ENCODE measurements around the gene PCYT1A.

DNA sequence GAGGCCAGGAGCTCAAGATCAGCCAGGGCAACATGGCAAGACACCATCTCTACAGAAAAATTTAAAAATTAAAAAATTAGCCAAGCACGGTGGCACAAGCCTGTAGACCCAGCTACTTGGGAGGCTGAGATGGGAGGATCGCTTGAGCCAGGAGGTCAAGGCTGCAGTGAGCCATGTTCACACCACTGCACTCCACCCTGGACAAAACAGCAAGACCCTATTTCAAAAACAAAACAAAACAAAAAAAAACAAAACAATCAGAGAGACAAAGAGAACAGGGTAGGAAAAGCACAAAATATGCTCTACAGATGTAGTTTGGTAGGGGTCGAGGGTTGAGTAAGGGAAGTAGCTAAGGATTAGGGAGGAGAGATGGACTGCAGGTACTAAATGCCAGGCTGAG lies 27.1 kb upstream of the PCYT1A start:
- TF ChIP-seq, protein P1, sequence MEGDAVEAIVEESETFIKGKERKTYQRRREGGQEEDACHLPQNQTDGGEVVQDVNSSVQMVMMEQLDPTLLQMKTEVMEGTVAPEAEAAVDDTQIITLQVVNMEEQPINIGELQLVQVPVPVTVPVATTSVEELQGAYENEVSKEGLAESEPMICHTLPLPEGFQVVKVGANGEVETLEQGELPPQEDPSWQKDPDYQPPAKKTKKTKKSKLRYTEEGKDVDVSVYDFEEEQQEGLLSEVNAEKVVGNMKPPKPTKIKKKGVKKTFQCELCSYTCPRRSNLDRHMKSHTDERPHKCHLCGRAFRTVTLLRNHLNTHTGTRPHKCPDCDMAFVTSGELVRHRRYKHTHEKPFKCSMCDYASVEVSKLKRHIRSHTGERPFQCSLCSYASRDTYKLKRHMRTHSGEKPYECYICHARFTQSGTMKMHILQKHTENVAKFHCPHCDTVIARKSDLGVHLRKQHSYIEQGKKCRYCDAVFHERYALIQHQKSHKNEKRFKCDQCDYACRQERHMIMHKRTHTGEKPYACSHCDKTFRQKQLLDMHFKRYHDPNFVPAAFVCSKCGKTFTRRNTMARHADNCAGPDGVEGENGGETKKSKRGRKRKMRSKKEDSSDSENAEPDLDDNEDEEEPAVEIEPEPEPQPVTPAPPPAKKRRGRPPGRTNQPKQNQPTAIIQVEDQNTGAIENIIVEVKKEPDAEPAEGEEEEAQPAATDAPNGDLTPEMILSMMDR (IDR thresholded peaks at IDR 0.05; ENCODE audit: extremely low read depth in 1 of 2, insufficient read depth in 1 of 2, low read depth in 1 of 2, low read length in 2 of 2), result no peak
- TF ChIP-seq MYC (IDR thresholded peaks at IDR 0.05; ENCODE audit: low read depth, low read length) (no peak), POLR2A (IDR thresholded peaks at IDR 0.05; ENCODE audit: low read depth, low read length) (no peak), EZH2 (IDR thresholded peaks at IDR 0.05; ENCODE audit: borderline replicate concordance, low read depth, low read length, severe bottlenecking) (no peak)
